ENCODE data around the gene KRT4.

GRCh38 chr12:52845946-52846345, 32.0 kb upstream of the KRT4 start:
- TF ChIP-seq CTCF (IDR thresholded peaks at IDR 0.05; ENCODE audit: poor library complexity, severe bottlenecking): no peak
- no peak for TF ChIP-seq EZH2 (IDR thresholded peaks at IDR 0.05; ENCODE audit: borderline replicate concordance, insufficient read depth, low read length, poor library complexity, severe bottlenecking)
- TF ChIP-seq POLR2AphosphoS5 (IDR thresholded peaks at IDR 0.05): no peak
- no peak for TF ChIP-seq EP300 (conservative IDR thresholded peaks at IDR 0.05; ENCODE audit: poor library complexity, severe bottlenecking)
- TF ChIP-seq RAD21 (conservative IDR thresholded peaks at IDR 0.05): no peak
- TF ChIP-seq SMC3 (conservative IDR thresholded peaks at IDR 0.05; ENCODE audit: poor library complexity): no peak
- TF ChIP-seq TAF1 (IDR thresholded peaks at IDR 0.05; ENCODE audit: low read depth): no peak

All from neural cell (in vitro differentiated cells).